Stimulated activated CD8-positive, alpha-beta memory T cell treated with anti-CD3 and anti-CD28 coated beads, Interleukin-4, amount 100 ng/mL, for 4 hours (primary cell): ENCODE data around the gene ENOX1.
"Not testable (repeated sequence)": the region's sequence is repeated elsewhere in the genome, so short reads cannot be mapped to it uniquely, and the experiment has no call there.

Source experiments
- DNase-seq, 2 donors: peaks; one replicate each; pipeline ENCODE4 v3.0.0-alpha.2; 2020; ENCODE audit warnings: low read depth in 2 of 2, low spot score in 1 of 2

ENOX1 gene

GRCh38 chr13:43786766-43787517 lies at the start of gene ENOX1:
TSS of gene ENOX1 (minus strand) at chr13:43786972.
- DNase-seq: no peak

- DNase-seq: no peak
Observed at GRCh38 chr13:43835701-43836100, 48.9 kb upstream of the ENOX1 start.

GRCh38 chr13:43831088-43831487 lies 44.3 kb upstream of the ENOX1 start:
- no peak for DNase-seq

- no peak for DNase-seq
Observed at GRCh38 chr13:43830497-43830881, 43.7 kb upstream of the ENOX1 start.

- DNase-seq: not testable (repeated sequence)
Observed at GRCh38 chr13:43824656-43825055, 37.9 kb upstream of the ENOX1 start.

GRCh38 chr13:43822969-43823368 lies 36.2 kb upstream of the ENOX1 start:
- no peak for DNase-seq

GRCh38 chr13:43816401-43816889 lies 29.7 kb upstream of the ENOX1 start:
- DNase-seq: no peak

- DNase-seq: no peak
Observed at GRCh38 chr13:43815204-43815603, 28.4 kb upstream of the ENOX1 start.

- no peak for DNase-seq
Observed at GRCh38 chr13:43808676-43809075, 21.9 kb upstream of the ENOX1 start.

GRCh38 chr13:43805681-43806128 lies 18.9 kb upstream of the ENOX1 start:
- DNase-seq: no peak

GRCh38 chr13:43805071-43805468 lies 18.3 kb upstream of the ENOX1 start:
- no peak for DNase-seq

- DNase-seq: no peak
Observed at GRCh38 chr13:43804461-43805070, 17.8 kb upstream of the ENOX1 start.

GRCh38 chr13:43802511-43802910 lies 15.7 kb upstream of the ENOX1 start:
- DNase-seq: no peak

- DNase-seq: no peak
Observed at GRCh38 chr13:43800828-43801227, 14.1 kb upstream of the ENOX1 start.

GRCh38 chr13:43799191-43799590 lies 12.4 kb upstream of the ENOX1 start:
- DNase-seq: no peak

- no peak for DNase-seq
Observed at GRCh38 chr13:43797869-43798268, 11.1 kb upstream of the ENOX1 start.

GRCh38 chr13:43797159-43797558 lies 10.4 kb upstream of the ENOX1 start:
- DNase-seq: no peak

- no peak for DNase-seq
Observed at GRCh38 chr13:43794416-43794815, 7.6 kb upstream of the ENOX1 start.

- DNase-seq: no peak
Observed at GRCh38 chr13:43792076-43792881, 5.5 kb upstream of the ENOX1 start.

GRCh38 chr13:43787997-43788396 lies 1.2 kb upstream of the ENOX1 start:
- no peak for DNase-seq

GRCh38 chr13:43787518-43787891 lies 733 bp upstream of the ENOX1 start:
- DNase-seq: no peak

- DNase-seq: no peak
Observed at GRCh38 chr13:43786472-43786765, 353 bp downstream of the ENOX1 start.
